ENCODE results near the gene FGD6.

Gene FGD6

GRCh38 chr12:95116773-95117172 lies 100.5 kb downstream of the FGD6 start:
- no peak for FAIRE-seq
- no peak for TF ChIP-seq CTCF (IDR thresholded peaks at IDR 0.05; ENCODE audit: insufficient read depth, missing control alignments)
- no peak for DNase-seq (ENCODE audit: insufficient read length, low spot score)

GRCh38 chr12:95116341-95116740 lies 100.9 kb downstream of the FGD6 start:
- DNase-seq (ENCODE audit: insufficient read length, low spot score) = no peak
- no peak for FAIRE-seq
- no peak for TF ChIP-seq CTCF (IDR thresholded peaks at IDR 0.05; ENCODE audit: insufficient read depth, missing control alignments)

- DNase-seq (ENCODE audit: insufficient read length, low spot score) (no peak), FAIRE-seq (no peak)
- TF ChIP-seq CTCF (IDR thresholded peaks at IDR 0.05; ENCODE audit: insufficient read depth, missing control alignments) = no peak
These were observed 101.6 kb downstream of the FGD6 start for GRCh38 chr12:95115641-95116040.

- no peak for TF ChIP-seq CTCF (IDR thresholded peaks at IDR 0.05; ENCODE audit: insufficient read depth, missing control alignments)
These were observed 102.4 kb downstream of the FGD6 start for GRCh38 chr12:95114766-95115405.

GRCh38 chr12:95107362-95107761 lies 109.9 kb downstream of the FGD6 start:
- no peak for DNase-seq (ENCODE audit: insufficient read length, low spot score)
- TF ChIP-seq CTCF (IDR thresholded peaks at IDR 0.05; ENCODE audit: insufficient read depth, missing control alignments) = no peak
- no peak for FAIRE-seq

More at GRCh38 chr12:95114766-95115405, 102.4 kb downstream of the FGD6 start:
- DNase-seq (ENCODE audit: insufficient read length, low spot score) (no peak), FAIRE-seq (no peak)

- DNase-seq (ENCODE audit: insufficient read length, low spot score) (no peak), FAIRE-seq (no peak)
- no peak for TF ChIP-seq CTCF (IDR thresholded peaks at IDR 0.05; ENCODE audit: insufficient read depth, missing control alignments)
These were observed 111.7 kb downstream of the FGD6 start for GRCh38 chr12:95105540-95105939.

- no peak for FAIRE-seq
These were observed 112.3 kb downstream of the FGD6 start for GRCh38 chr12:95104919-95105452.

More at GRCh38 chr12:95104919-95105452, 112.3 kb downstream of the FGD6 start:
- no peak for TF ChIP-seq CTCF (IDR thresholded peaks at IDR 0.05; ENCODE audit: insufficient read depth, missing control alignments)
- no peak for DNase-seq (ENCODE audit: insufficient read length, low spot score)
